ENCODE measurements around the gene UBE2C.

The UBE2C gene

DNA sequence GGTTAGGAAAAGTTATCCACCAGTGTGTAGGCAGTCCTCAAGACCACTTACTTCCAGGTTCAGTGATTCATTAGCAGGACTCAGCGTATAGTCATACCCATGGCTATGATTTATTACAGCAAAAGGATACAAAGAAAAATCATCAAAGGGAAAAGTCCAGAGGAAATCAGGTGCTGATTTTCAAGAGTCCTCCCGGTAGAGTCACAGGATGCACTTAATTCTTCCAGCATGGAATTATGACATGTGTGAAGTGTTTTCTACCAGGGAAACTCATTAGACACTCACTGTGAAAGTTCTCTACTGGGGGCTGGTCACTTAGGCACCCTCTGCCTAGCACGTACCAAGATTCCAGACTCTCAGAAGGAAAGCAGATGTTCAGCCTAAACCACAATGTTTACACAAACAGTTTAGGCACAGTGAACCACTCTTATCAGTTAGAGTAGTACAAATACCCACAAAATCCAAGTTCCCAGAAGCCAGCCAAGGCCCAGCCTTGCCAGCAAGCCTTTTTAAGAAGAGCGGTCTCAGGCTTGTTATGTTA, 31.0 kb upstream of the UBE2C start:
- DNase-seq, result no peak
- no peak overlapping the region for H3K4me3 Mint-ChIP-seq
- no peak overlapping the region for H3K27ac Mint-ChIP-seq
- TF ChIP-seq, protein P1, sequence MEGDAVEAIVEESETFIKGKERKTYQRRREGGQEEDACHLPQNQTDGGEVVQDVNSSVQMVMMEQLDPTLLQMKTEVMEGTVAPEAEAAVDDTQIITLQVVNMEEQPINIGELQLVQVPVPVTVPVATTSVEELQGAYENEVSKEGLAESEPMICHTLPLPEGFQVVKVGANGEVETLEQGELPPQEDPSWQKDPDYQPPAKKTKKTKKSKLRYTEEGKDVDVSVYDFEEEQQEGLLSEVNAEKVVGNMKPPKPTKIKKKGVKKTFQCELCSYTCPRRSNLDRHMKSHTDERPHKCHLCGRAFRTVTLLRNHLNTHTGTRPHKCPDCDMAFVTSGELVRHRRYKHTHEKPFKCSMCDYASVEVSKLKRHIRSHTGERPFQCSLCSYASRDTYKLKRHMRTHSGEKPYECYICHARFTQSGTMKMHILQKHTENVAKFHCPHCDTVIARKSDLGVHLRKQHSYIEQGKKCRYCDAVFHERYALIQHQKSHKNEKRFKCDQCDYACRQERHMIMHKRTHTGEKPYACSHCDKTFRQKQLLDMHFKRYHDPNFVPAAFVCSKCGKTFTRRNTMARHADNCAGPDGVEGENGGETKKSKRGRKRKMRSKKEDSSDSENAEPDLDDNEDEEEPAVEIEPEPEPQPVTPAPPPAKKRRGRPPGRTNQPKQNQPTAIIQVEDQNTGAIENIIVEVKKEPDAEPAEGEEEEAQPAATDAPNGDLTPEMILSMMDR (IDR thresholded peaks at IDR 0.05), result no peak
- no peaks in the 10 kb centered on the region for H3K9me3 Mint-ChIP-seq
- peaks cover 11% of the 10 kb centered on the region for H3K27me3 Mint-ChIP-seq (ENCODE audit: low read depth, poor library complexity)
- no peaks in the 10 kb centered on the region for H3K36me3 Mint-ChIP-seq (ENCODE audit: low read depth)
- peaks cover 5% of the 10 kb centered on the region for H3K4me1 Mint-ChIP-seq

DNA sequence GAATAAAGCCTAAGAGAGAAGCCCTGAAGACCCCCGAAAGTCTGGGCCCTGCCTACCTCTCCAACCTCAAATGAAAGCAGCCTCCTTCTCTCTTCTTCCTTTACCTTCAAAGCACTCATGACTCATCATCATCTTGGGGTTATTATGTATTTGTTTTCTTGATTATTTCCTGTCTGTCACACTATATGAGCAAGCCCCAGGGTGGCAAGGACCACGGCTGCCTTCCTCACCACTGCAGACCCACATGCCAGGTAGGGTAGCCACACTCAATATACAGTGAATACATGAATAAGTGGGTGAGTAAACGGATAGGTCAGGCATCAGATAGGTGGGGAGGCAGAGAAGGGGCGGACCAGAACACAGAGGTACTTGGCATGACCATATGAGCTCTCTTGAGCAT, 29.6 kb upstream of the UBE2C start:
- no peak overlapping the region for H3K27ac Mint-ChIP-seq
- no peaks in the 10 kb centered on the region for H3K9me3 Mint-ChIP-seq
- H3K4me3 Mint-ChIP-seq, result no peak overlapping the region
- H3K4me1 Mint-ChIP-seq, result peaks cover 5% of the 10 kb centered on the region
- H3K27me3 Mint-ChIP-seq (ENCODE audit: low read depth, poor library complexity), result peaks cover 14% of the 10 kb centered on the region
- no peaks in the 10 kb centered on the region for H3K36me3 Mint-ChIP-seq (ENCODE audit: low read depth)
- TF ChIP-seq, protein P1 (IDR thresholded peaks at IDR 0.05), result no peak
- no peak for DNase-seq

DNA sequence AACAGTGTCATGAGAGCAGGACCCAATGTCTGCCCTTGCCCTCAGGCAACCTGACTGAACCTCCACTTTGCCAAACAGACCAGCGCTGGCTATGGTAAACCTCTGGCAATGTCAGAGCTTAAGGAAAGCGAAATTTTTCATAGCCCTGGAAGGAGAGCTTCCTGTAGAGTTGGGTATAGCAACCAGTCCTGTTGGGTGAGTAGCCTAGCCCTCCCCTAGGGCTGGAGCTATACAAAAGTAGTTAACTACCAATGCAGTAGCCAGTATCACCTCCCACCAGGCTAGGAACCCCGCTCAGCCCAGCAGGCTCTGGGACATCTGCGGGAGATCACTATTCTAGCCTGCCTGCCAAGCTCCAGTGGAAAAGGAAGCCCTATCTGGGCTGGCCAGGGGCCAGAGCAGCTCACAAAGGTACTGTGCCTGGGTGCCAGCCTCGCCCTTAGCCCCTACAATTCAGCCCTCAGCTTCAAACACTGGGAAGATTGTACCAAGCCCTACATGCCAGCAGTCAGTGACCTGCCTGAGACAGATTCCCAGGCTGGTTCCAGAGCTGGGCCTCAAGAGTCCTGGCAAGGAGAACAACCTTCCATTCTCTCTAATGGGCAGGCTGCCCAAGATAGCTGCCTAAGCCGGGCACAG, 28.7 kb upstream of the UBE2C start:
- DNase-seq, result no peak
- no peaks in the 10 kb centered on the region for H3K9me3 Mint-ChIP-seq
- no peak overlapping the region for H3K27ac Mint-ChIP-seq
- H3K4me1 Mint-ChIP-seq, result peaks cover 5% of the 10 kb centered on the region
- peaks cover 17% of the 10 kb centered on the region for H3K27me3 Mint-ChIP-seq (ENCODE audit: low read depth, poor library complexity)
- H3K36me3 Mint-ChIP-seq (ENCODE audit: low read depth), result no peaks in the 10 kb centered on the region
- H3K4me3 Mint-ChIP-seq, result no peak overlapping the region
- TF ChIP-seq, protein P1 (IDR thresholded peaks at IDR 0.05), result no peak

DNA sequence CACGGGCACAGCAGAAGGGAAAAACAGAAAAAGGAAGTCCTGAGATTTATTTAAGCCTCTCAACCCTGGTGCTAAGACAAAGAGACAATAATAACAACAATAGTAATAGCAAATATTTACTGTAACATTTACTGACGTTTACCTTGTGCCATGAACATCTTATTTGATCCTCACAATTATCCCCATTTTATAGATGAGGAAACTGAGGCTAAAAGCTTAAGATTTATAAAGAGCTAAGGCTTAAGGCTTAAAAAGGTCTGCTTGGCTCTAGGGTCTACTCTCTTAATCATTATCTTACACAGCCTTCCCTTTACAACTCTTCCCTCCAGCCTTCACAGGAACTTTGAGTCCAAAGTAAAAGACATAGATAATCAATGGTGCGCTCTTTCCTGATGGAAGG, 24.1 kb upstream of the UBE2C start:
- Mint-ChIP-seq H3K9me3 (no peaks in the 10 kb centered on the region), H3K36me3 (ENCODE audit: low read depth) (peaks cover 3% of the 10 kb centered on the region), H3K27me3 (ENCODE audit: low read depth, poor library complexity) (peaks cover 28% of the 10 kb centered on the region), H3K4me1 (peaks cover 13% of the 10 kb centered on the region), H3K27ac (no peak overlapping the region), H3K4me3 (no peak overlapping the region)
- DNase-seq, result no peak
- TF ChIP-seq, protein P1 (IDR thresholded peaks at IDR 0.05), result no peak

DNA sequence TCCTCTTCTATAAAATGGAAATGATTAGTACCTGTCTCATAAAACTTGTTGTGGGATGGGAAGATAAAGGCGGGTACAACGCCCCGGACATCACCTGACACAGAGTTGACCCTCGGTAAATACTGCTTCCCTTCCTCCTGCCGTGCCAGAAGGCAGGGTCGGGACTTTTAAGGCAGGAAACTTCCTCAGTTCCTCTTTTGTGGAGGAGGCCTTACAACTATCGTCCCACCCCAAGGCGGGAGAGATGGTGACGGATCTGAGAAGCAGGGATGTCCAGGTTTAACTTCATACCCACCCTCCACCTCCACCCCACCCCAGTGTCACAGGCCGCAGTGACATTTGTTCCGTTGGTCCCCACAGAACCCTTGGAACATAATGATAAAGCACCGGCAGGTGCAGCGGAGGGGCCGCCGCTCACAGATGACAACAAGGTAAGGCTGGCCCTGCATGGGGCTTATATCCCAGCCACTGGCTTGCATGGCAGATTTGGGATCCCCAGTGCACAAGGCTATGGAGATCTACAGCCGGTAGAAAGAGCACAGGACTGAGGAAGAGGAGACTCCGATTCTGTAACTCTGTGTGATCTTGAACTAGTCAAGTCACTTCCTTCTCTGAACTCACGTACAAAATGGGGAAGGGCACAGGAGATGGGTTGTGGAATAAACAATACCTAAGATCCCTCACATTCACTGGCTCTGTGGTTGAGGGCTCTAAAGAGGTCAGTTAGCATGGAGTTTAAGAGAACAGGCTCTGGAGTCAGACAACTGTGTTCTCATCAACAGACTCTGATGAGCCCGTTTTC, 19.9 kb upstream of the UBE2C start:
- peak overlapping the region; percentile 86 for H3K4me3 Mint-ChIP-seq
- TF ChIP-seq, protein P1 (IDR thresholded peaks at IDR 0.05), result no peak
- DNase-seq, result no peak
- peaks cover 38% of the 10 kb centered on the region for H3K36me3 Mint-ChIP-seq (ENCODE audit: low read depth)
- no peak overlapping the region for H3K27ac Mint-ChIP-seq
- peaks cover 18% of the 10 kb centered on the region for H3K27me3 Mint-ChIP-seq (ENCODE audit: low read depth, poor library complexity)
- H3K9me3 Mint-ChIP-seq, result no peaks in the 10 kb centered on the region
- peaks cover 13% of the 10 kb centered on the region for H3K4me1 Mint-ChIP-seq

Measured in nephron progenitor cell (in vitro differentiated cells).